WERI-Rb-1 (cell line): ENCODE data around the gene APOO.

Experiments
- DNase-seq: peaks from one replicate; pipeline ENCODE4 v3.0.0-alpha.2; 2020
- H3K27ac ChIP-seq: fragments of 250-450 bp; sonication (Bioruptor Pico); 2 replicates; pipeline ENCODE4 v1.5.1; 2020; ENCODE audit warnings: mild to moderate bottlenecking, moderate library complexity
- H3K27me3 ChIP-seq: fragments of 250-450 bp; sonication (Bioruptor Pico); 2 replicates; pipeline ENCODE4 v1.5.1; 2021; ENCODE audit warnings: mild to moderate bottlenecking, low read depth, moderate library complexity; ENCODE audit not compliant: insufficient read depth, severe bottlenecking
- H3K36me3 ChIP-seq: fragments of 250-450 bp; sonication (Bioruptor Pico); 2 replicates; pipeline ENCODE4 v1.5.1; 2020; ENCODE audit warnings: mild to moderate bottlenecking, moderate library complexity
- H3K4me3 ChIP-seq: 2 replicates; pipeline ENCODE4 v1.5.1; 2011; ENCODE audit warnings: low read depth, mild to moderate bottlenecking, control low read depth, low read length
- H3K9me3 ChIP-seq: fragments of 250-450 bp; sonication (Bioruptor Pico); 2 replicates; pipeline ENCODE4 v1.5.1; 2021; ENCODE audit warnings: mild to moderate bottlenecking, moderate library complexity; ENCODE audit not compliant: severe bottlenecking
- TF ChIP-seq, protein P1 (sequence below): IDR thresholded peaks from 2 replicates; pipeline ENCODE4 v1.5.1; 2011; ENCODE audit warnings: low read depth, mild to moderate bottlenecking, control low read depth, inconsistent platforms, low read length

Gene APOO

DNA sequence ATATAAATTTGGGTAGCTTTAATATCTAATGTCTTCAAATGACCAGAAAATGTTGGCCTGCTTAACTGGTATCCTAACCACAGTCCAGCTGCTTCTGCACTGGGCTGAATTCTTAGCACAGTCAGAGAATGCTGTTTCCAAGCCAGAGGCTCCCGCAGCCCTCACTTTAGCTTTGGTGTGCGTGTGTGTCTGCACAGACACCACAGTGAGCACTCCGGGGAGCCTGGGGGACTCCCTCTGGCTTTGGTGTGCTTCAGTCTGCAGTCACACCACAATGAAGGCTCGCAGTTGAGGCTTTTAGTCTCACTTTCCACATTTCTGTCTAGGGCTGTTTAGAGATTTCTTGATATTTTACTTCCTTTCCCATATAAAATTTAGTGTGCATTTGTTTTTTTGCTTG lies 53.6 kb downstream of the APOO start:
- Histone ChIP-seq H3K27ac (no peak overlapping the region), H3K9me3 (no peaks in the 10 kb centered on the region), H3K27me3 (peaks cover 9% of the 10 kb centered on the region), H3K4me3 (no peak overlapping the region), H3K36me3 (no peaks in the 10 kb centered on the region; the same call in 1 of the 2 replicates)
- TF ChIP-seq, protein P1, sequence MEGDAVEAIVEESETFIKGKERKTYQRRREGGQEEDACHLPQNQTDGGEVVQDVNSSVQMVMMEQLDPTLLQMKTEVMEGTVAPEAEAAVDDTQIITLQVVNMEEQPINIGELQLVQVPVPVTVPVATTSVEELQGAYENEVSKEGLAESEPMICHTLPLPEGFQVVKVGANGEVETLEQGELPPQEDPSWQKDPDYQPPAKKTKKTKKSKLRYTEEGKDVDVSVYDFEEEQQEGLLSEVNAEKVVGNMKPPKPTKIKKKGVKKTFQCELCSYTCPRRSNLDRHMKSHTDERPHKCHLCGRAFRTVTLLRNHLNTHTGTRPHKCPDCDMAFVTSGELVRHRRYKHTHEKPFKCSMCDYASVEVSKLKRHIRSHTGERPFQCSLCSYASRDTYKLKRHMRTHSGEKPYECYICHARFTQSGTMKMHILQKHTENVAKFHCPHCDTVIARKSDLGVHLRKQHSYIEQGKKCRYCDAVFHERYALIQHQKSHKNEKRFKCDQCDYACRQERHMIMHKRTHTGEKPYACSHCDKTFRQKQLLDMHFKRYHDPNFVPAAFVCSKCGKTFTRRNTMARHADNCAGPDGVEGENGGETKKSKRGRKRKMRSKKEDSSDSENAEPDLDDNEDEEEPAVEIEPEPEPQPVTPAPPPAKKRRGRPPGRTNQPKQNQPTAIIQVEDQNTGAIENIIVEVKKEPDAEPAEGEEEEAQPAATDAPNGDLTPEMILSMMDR = no peak
- no peak for DNase-seq

DNA sequence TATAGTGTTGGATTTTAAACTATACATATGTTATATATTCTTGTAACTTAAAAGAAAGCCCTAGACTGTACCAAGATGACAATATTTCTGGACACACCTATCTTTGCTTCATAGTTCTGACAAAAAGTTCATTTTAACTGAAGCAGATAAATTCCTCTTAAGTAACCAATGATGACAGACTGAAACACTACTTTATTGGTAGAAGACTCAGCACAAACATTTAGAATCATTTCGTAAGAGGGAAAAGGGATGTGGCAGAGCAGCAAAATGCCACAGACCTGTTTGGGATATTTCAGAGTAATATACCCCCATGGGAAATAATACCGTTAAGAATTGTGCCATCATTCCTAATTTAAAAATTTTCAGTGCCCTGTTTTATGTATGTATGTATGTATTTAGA lies 56.2 kb downstream of the APOO start:
- Histone ChIP-seq H3K36me3 (no peaks in the 10 kb centered on the region), H3K27me3 (peaks cover 7% of the 10 kb centered on the region), H3K9me3 (no peaks in the 10 kb centered on the region), H3K4me3 (no peak overlapping the region), H3K27ac (no peak overlapping the region)
- TF ChIP-seq, protein P1 = no peak
- no peak for DNase-seq

DNA sequence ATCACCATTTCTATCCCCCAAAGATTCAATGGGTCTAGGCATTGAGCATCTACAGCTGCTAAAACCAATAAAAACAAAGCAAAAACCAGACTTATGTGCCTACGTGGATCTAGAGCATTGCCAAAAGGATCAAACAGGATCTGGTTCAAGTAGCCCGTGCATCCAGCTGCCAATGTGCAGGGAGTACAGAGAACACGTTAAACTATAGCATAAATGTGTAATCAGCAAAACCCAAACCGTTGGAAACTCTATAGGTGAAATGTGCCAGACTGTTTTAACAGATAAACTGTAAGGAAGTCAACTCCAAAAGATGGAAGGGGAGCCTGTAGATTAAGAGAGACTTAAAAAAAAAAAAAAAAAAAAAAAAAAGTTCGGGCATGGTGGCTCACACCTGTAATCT lies 58.5 kb downstream of the APOO start:
- no peak for DNase-seq
- peaks cover 3% of the 10 kb centered on the region for H3K27me3 ChIP-seq
- TF ChIP-seq, protein P1 = no peak
- H3K36me3 ChIP-seq = no peaks in the 10 kb centered on the region
- H3K9me3 ChIP-seq = no peaks in the 10 kb centered on the region
- no peak overlapping the region for H3K4me3 ChIP-seq
- no peak overlapping the region for H3K27ac ChIP-seq

DNA sequence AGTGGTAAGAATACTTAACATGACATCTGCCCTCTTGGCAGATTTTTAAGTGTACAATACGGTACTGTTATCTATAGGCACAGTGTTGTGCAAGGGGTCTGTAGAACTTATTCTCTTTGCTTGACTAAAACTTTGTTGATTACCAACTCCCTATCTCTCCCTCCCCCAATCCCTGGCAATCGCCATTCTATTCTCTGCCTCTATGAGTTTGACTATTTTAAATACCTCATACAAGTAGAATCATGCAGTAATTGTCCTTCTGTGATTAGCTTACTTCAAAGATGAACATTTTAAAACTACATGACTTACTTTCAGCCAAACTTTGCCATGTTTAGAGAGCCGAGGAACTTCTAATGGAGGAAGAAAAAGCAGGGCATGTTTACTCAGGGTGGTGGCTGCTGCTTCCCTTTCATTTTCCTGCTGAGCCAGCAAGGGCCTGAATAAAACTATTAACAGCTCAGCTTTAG lies 62.4 kb downstream of the APOO start:
- H3K9me3 ChIP-seq = peaks cover 2% of the 10 kb centered on the region
- no peaks in the 10 kb centered on the region for H3K36me3 ChIP-seq
- no peak overlapping the region for H3K4me3 ChIP-seq
- H3K27ac ChIP-seq = no peak overlapping the region
- DNase-seq = no peak
- H3K27me3 ChIP-seq = peaks cover 8% of the 10 kb centered on the region
- TF ChIP-seq, protein P1 = no peak

DNA sequence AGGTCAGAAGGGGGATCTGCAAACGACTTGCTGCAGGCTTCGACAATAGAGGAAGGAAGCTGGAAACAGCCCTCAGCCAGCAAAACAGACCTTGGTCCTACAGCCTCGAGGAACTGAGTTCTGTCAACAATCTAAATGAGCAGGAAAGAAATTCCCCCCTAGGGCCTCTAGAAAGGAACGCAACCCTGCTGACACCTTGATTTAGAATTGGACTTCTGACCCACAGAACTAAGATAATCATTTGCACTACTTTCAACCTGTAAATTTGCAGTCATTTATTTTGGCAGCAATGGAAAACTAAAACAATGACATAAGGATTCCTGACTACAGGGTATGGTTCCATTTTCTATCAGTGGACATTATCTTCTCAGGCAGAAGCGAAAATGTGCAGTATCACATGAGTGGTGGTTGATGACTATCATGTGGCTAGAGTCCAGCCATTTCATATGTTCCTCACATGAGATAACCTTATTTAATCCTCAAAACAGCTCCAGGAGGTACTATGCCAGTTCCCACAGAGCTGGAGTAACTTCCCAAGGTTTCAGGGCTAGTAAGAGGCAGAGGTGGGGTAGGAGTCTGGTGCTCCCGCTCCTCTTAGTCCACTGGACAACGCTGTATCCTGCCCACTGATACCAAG lies 63.1 kb downstream of the APOO start:
- Histone ChIP-seq H3K4me3 (no peak overlapping the region), H3K36me3 (no peaks in the 10 kb centered on the region), H3K27ac (no peak overlapping the region), H3K9me3 (peaks cover 2% of the 10 kb centered on the region), H3K27me3 (peaks cover 8% of the 10 kb centered on the region)
- TF ChIP-seq, protein P1 = no peak
- no peak for DNase-seq
